GM18507 (cell line): ENCODE measurements around the gene SLC39A11.
A peak's percentile ranks its signal among the peaks of the same experiment; 100 is the strongest.
"Not testable (repeated sequence)": the region's sequence is repeated elsewhere in the genome, so short reads cannot be mapped to it uniquely, and the experiment has no call there.

Source experiments
- DNase-seq: peaks from one replicate; pipeline ENCODE4 v3.0.0; 2011; ENCODE audit warnings: low read depth; ENCODE audit not compliant: insufficient read length; ENCODE audit errors: extremely low spot score
- FAIRE-seq: peaks from 2 replicates; lab custom pipeline; 2011; peaks lifted over from hg19 to GRCh38; lab: Jason Lieb, UNC

The SLC39A11 gene

GRCh38 chr17:73112246-73112645 lies 19.8 kb upstream of the SLC39A11 start:
- FAIRE-seq = no peak

GRCh38 chr17:73111386-73111785 lies 18.9 kb upstream of the SLC39A11 start:
- DNase-seq (no peak), FAIRE-seq (no peak)

More at GRCh38 chr17:73112246-73112645, 19.8 kb upstream of the SLC39A11 start:
- DNase-seq = no peak

DNA sequence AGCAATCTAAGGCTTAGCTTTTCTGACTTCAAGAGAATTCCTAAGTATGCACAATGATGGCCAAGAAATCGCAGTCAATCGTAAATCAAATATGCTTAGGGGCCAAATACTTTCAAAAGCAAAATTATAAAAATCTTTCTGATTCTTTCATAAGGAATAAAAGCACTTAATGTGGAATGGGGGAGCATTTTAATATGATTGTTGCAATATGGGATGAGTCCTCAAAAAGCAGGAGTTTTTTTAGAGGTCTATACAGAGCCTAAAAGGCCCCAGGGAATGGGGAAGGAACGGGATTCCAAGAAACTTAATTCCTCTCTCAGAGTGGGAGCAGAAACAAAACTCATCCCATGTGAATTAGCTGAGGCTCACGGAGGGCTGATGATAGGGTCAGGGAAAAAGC lies 14.7 kb upstream of the SLC39A11 start:
- no peak for DNase-seq
- FAIRE-seq = no peak

GRCh38 chr17:73105431-73105830 lies 12.9 kb upstream of the SLC39A11 start:
- no peak for DNase-seq
- no peak for FAIRE-seq

GRCh38 chr17:73104450-73104849 lies 12.0 kb upstream of the SLC39A11 start:
- no peak for DNase-seq
- no peak for FAIRE-seq

- FAIRE-seq = no peak
- DNase-seq = no peak
Measured at GRCh38 chr17:73103641-73104335, 11.3 kb upstream of the SLC39A11 start.

GRCh38 chr17:73101031-73101430 lies 8.5 kb upstream of the SLC39A11 start:
- DNase-seq (no peak), FAIRE-seq (no peak)

DNA sequence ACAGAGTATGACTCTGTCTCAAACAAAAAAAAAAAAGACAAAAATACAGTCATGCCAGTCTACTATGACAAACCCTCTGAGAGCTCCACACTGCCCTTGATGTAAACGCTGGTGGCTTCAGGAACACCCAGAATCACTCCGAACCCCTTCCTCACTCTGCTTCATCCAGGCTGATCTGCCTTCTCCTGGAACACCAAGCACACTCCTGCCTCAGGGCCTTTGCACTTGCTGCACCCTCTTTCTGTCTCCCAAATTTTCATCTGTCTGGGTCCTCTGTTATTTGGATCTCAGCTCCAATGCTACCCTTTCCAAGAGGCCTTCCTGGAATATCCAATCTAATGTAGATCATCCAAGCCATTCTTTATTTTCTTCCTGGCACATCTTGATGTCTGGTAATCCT lies 7.9 kb upstream of the SLC39A11 start:
- FAIRE-seq (no peak), DNase-seq (no peak)

- FAIRE-seq = no peak
Measured at GRCh38 chr17:73099511-73099910, 7.0 kb upstream of the SLC39A11 start.

DNA sequence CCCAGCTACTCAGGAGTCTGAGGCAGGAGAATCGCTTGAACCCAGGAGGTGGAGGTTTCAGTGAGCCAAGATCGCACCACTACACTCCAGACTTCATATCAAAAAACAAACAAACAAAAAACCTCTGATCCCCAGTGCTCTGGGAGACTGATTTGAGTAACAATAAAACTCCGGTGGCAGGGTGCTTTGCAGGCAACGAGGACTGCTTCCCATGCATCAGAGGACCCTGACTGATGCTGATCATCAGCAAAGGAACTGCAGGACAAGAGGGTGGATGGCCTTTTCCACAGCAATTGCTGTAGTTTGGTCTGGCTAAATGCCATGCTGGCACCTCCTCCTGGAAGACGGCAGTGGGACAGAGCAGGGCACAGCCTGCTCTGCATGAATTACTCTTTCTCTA lies 6.4 kb upstream of the SLC39A11 start:
- DNase-seq = no peak
- no peak for FAIRE-seq

More at GRCh38 chr17:73099511-73099910, 7.0 kb upstream of the SLC39A11 start:
- DNase-seq = no peak

- not testable (repeated sequence) for FAIRE-seq, DNase-seq
Measured at GRCh38 chr17:73097973-73098765, 5.7 kb upstream of the SLC39A11 start.

- DNase-seq (no peak), FAIRE-seq (no peak)
Measured at GRCh38 chr17:73096866-73097265, 4.4 kb upstream of the SLC39A11 start.

DNA sequence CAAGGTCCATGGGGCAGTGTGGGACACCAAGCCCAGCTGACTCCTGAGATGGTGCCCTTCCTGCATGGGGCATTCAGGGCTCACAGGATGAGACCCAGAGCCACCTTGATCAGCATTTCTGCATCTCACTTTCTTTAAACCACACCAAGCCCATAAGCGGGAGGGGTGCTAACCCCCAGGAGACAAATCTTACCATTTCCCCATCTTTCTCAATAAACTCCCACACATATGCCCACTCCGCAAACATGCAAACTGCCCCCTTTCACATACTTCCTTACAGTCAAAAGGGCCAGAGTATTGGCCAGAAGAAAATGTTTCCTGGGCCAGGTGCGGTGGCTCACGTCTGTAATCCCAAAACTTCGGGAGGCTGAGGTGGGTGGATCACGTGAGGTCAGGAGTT lies 3.7 kb upstream of the SLC39A11 start:
- FAIRE-seq (no peak), DNase-seq (no peak)

GRCh38 chr17:73093286-73093685 lies 798 bp upstream of the SLC39A11 start:
- no peak for DNase-seq
- no peak for FAIRE-seq

DNA sequence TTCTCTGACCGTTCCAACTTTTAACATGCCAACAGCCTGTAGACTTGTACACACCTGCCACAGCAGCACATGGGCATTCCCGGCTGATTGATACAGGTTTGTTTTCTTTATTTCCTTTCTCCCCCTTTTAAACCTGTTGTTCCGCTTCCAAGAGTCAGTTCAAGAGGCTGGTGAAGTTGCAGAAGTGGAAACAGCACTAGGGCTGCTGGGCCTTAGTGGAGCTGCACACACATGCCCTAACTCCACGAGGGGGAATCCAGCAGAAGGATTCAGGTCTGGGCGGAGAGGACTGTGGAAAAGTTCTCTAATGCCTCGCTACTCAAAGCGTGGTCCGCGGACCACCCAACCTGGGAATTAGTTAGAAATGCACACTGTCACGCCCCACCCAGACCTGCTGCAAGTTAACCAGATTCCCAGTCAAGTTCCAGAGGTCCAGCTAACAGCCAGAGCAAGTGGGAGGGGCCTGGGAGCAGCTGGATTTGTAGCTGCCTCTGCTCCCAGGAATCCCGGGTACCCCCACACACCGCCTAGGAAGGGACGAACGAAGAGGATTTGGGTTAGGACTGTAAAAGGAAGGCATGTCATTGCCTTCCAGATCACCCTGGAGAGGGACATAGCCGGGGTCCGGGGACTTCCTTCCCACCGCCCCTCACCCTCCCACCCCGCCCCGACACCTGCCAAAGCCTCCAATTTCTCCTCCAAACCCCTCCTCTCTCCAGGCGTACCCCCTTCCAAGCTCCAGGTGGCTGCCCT lies 542 bp downstream of the SLC39A11 start:
- DNase-seq (no peak), FAIRE-seq (peak; percentile 62)

DNA sequence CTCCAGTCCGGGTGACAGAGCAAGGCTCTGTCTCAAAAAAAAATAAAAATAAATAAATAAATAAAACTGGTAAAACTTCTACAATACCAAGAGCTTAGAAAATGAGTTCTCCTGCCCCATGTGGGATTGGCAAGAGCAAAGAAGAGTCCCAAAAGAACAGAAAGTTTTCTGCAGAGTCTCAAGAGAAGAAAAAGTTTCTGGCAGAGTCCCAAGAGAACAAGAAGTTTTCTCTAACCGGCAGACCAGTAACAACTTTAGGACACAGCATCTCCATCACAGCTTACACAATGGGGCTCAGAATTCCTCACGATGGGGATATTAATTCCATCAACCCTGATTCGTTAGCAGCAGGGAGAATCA lies 1.1 kb downstream of the SLC39A11 start:
- FAIRE-seq = peak; percentile 39
- DNase-seq = no peak

- FAIRE-seq (no peak), DNase-seq (no peak)
Measured at GRCh38 chr17:73090396-73091202, 1.9 kb downstream of the SLC39A11 start.

DNA sequence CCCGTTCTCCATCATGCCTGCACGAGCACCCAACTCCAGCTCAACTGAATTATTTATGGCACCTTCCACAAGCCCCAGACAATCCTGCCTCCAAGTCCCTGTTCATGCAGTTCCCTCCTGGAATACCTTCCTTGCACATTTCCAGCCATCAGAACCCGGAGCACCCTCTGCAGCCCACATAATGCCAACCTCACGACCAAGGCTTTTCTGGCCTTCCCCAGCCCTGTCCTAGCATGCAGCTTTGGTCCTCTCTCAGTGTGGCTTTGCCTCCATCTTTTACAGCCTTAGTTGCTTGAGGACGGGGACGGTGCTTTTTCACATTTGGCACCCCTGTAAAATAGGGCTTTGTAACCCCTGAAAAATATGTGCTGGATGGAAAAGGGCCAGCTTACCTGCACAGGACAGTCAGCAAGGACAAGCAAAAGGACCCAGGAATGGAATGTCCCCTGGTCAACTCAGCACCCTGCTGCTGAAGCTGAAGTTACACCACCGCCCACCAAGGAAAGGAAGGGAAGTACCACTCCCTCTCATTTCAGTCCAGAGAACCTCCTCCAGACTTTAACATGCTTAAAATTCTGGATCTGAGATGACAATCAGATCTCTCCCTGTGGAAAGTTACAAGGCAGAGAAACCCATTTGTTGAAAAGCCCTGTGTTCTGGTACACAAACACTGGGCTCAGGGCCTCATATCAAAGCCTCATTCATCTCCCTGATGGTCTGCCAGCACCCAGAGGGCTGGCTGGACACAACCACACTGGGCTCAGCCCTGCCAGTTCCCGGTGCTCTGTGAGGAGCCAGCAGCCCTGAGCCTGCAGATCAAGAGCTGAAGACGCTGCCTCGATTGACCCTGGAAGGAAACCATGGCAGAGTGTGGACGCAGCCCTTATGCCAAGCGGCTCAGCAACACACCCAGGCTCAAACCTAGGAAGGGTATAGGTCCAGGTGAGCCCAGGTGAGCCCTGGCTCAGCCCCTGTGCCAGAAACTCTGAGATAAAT lies 2.9 kb downstream of the SLC39A11 start:
- DNase-seq = no peak

More for the DNA sequence above, 2.9 kb downstream of the SLC39A11 start:
- no peak for FAIRE-seq
